ENCODE measurements around the gene OPRD1.
"Not testable (repeated sequence)": the region's sequence is repeated elsewhere in the genome, so short reads cannot be mapped to it uniquely, and the experiment has no call there.

Gene OPRD1

DNA sequence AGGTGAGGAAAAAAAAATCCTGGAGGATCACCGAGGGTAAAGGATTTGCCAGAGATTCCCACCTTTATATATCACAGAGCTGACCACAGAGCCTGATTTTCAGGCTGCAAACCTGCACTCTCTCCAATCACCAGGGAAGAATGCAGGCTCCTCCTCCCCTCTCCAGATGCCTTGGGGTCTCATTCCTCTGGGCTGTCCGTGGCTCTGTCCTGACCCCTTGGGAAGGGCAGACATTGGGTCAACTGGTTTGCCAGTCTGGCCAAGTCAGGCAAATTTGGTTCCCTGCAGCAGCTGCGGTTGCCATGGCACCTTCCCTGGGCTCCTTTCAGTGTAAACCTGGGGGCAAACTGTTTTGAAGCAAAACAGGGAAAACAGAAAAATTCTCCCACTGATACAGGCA, 11.6 kb upstream of the OPRD1 start:
- in situ Hi-C loops (cut with HindIII; ENCODE audit: low sequenced_read_pairs) = no loop called here

GRCh38 chr1:28801461-28801860, 10.5 kb upstream of the OPRD1 start:
- in situ Hi-C loops (cut with HindIII; ENCODE audit: low sequenced_read_pairs) = no loop called here

GRCh38 chr1:28803051-28803450, 8.9 kb upstream of the OPRD1 start:
- in situ Hi-C loops (cut with HindIII; ENCODE audit: low sequenced_read_pairs) = no loop called here

DNA sequence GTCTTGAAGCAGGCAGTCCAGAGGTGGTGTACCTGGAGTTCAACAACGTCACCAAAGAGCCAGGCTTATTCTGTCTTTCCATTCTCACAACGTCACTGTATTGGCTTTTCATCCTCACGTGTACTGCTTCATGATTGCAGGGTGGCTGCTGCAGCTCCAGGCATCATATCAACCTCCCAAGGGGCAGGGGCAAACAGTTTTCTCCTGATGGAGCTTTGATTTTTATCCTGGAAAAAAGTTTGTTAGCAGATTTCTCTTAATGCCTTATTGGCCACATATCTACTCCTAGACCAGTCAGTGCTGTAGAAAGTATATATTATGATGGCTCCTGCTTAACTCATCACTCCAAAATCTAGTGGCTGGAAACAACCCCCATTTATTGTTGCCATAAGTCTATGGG, 8.3 kb upstream of the OPRD1 start:
- in situ Hi-C loops (cut with HindIII; ENCODE audit: low sequenced_read_pairs) = no loop called here

DNA sequence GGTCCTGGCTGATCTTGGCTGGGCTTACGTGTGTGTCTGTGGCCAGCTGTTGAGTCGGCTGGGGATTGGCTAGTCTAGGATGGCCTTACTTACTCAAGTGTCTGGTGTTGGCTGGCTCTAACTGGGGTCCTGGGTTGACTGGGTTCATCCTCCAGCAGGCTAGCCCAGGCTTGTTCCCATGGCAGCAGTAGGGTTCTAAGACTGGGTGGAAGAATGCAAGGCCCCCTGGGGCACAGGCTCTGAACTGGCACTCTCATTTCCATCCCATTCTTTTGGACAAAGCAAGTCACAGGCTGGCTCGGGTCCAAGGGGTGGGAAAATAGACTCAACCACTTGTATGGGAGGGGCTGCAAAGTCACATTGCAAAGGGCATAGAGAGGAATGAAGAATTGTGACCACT, 7.9 kb upstream of the OPRD1 start:
- in situ Hi-C loops (cut with HindIII; ENCODE audit: low sequenced_read_pairs) = no loop called here

- in situ Hi-C loops (cut with HindIII; ENCODE audit: low sequenced_read_pairs) = no loop called here
Observed at GRCh38 chr1:28807046-28807445, 4.9 kb upstream of the OPRD1 start.

GRCh38 chr1:28807986-28808385, 4.0 kb upstream of the OPRD1 start:
- in situ Hi-C loops (cut with HindIII; ENCODE audit: low sequenced_read_pairs) = no loop called here

DNA sequence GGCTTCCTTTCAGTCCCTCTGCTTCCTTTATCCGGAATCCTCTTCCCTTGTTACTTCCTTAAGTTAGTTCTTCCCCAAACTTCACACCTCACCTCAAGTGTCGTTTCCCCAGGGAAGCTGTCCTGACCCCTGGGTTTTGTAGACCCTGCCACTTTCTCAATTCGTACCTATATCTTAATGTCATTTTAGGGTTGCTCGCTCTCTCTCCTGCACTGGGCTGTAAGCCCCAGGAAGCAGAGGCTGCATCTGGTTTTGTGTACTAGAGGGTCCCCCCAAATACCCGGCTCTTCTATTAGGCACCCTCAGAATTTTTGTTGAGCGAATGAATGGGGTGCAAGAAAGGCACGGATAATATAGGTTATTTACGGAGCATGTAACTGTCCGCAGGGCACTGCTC, 603 bp upstream of the OPRD1 start:
- in situ Hi-C loops (cut with HindIII; ENCODE audit: low sequenced_read_pairs) = no loop called here

DNA sequence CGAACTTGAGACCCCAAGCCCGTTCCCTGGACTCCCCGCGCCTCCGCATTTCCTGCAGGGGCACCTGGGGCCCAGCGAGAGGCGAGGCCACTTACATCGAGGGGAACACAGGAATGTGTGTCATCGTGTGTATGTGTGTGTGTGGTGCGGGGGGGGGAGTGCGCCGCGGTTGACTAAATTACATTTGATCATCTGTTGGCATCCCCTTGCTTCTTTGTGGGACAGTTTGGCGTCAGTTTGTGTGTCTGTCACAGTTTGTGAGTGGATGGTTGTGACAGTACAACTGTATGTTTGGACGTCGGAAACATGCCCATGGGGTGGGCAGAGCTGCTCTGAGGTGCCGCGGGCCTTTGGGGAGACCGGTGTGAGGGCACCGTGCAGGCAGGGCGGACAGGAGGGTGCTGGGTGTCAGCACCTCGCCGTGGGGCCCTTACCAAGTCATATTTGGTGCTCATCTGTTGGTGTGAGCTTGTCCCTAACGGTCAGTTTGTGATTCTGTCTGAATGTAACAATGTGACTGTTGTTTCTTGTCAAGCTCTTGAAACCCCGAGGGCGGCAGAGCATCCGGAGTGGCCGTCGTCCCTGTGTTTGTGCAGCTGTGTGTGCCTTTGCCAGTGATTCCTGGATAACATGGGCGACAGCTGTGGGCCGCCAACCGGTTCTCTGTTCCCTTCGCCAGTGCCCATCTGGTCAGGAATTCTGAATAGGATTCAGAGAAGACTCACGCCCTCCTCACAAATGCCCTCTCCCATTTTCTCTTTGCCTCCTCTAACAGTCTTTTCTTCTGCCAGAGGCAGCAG, 899 bp downstream of the OPRD1 start:
- in situ Hi-C loops (cut with HindIII; ENCODE audit: low sequenced_read_pairs) = no loop called here

GRCh38 chr1:28813931-28814465, 2.0 kb downstream of the OPRD1 start:
- in situ Hi-C loops (cut with HindIII; ENCODE audit: low sequenced_read_pairs) = no loop called here

- in situ Hi-C loops (cut with HindIII; ENCODE audit: low sequenced_read_pairs) = no loop called here
Observed at GRCh38 chr1:28815533-28816185, 3.7 kb downstream of the OPRD1 start.

GRCh38 chr1:28817133-28817532, 5.2 kb downstream of the OPRD1 start:
- in situ Hi-C loops (cut with HindIII; ENCODE audit: low sequenced_read_pairs) = no loop called here

DNA sequence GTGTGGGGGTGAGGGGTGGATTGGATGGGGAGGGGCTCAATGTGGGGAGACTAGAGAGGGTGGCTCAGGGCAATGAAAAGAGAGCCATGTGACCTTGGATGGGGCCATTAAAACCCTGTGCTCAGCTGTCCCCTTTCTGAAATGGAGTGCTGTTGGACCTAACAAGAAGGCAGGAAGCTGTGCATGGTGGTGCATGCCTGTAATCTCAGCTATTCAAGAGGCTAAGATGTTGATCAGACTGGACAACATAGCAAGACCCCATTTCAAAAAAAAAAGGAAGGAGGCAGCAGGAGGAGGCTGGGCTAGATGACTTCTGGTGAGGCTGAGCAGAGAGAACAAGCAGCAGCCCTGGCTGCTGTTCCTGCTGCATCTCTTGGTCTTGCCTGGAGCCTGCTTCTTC, 7.0 kb downstream of the OPRD1 start:
- in situ Hi-C loops (cut with HindIII; ENCODE audit: low sequenced_read_pairs) = no loop called here

DNA sequence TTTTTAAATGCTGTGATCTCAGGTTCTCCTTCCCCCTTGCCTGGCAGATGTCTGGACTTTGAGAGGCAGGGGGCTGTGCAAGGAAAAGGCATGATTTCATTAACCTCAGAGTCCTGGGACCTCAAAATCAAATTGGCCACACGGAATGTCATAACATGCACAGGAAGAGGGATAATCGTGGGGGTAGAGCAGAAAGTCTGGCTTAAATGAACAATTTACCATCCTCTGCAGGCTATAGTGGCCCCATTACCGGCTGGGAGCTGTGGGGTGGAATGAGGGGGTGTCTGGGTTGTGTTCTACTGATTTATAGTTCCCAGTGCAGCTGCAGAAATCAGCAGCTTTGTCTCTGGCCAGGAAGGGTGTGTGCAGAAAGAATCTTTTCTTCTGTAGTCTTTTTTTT, 10.8 kb downstream of the OPRD1 start:
- in situ Hi-C loops (cut with HindIII; ENCODE audit: low sequenced_read_pairs) = no loop called here

DNA sequence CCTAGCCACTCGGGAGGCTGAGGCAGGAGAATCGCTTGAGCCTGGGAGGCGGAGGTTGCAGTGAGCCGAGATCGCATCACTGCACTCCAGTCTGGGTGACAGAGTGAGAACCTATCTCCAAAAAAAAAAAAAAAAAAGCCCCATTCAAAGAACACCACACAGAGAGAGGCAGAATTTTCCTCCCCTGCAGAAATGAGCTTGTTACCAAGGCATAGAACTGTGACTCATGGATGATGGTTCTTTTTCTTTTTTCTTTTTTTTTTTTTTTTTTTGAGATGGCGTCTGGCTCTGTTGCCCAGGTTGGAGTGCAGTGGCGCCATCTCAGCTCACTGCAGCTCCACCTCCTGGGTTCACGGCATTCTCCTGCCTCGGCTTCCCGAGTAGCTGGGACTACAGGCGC, 12.1 kb downstream of the OPRD1 start:
- in situ Hi-C loops (cut with HindIII; ENCODE audit: low sequenced_read_pairs) = not testable (repeated sequence)

DNA sequence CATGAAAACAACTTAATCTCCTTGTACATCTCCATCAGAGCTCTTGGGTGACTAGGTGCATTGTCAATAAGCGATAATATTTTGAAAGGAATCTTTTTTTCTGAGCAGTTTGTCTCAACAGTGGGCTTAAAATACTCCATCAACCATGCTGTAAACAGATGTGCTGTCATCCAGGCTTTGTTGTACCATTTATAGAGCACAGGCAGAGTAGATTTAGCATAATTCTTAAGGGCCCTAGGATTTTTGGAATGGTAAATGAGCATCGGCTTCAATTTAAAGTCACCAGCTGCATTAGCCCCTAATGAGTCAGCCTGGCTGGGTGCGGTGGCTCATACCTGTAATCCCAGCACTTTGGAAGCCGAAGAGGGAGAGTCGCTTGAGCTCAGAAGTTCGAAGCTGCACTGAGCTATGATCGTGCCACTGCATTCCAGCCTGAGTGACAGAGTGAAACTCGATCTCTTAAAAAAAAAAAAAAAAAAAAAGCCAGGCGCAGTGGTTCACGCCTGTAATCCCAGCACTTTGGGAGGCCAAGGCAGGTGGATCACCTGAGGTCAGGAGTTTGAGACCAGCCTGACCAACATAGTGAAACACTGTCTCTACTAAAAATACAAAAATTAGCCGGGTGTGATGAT, 16.4 kb downstream of the OPRD1 start:
- in situ Hi-C loops (cut with HindIII; ENCODE audit: low sequenced_read_pairs) = not testable (repeated sequence)

- in situ Hi-C loops (cut with HindIII; ENCODE audit: low sequenced_read_pairs) = no loop called here
Observed at GRCh38 chr1:28830814-28831213, 18.8 kb downstream of the OPRD1 start.

DNA sequence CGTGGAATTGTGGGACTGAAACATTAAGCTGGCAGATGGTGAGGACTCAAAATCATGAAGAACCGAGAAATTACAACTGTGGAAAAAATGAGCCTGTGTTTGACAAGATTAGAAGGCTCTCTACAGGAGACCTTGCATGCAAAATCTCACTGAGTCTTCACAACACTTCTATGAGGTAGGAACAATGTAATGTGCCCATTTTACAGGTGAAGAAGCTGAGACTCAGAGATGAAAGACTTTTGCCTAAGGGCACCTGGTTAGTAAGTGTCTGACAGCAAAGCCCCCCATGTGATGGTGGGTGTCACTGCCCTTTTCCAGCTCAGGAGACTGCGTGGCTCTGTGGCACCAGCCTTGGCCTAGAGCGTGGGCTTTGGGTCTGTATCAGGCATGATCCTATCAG, 21.0 kb downstream of the OPRD1 start:
- in situ Hi-C loops (cut with HindIII; ENCODE audit: low sequenced_read_pairs) = no loop called here

- in situ Hi-C loops (cut with HindIII; ENCODE audit: low sequenced_read_pairs) = no loop called here
Observed at GRCh38 chr1:28833381-28833780, 21.4 kb downstream of the OPRD1 start.

- in situ Hi-C loops (cut with HindIII; ENCODE audit: low sequenced_read_pairs) = no loop called here
Observed at GRCh38 chr1:28835237-28835650, 23.3 kb downstream of the OPRD1 start.

GRCh38 chr1:28836421-28836956, 24.5 kb downstream of the OPRD1 start:
- in situ Hi-C loops (cut with HindIII; ENCODE audit: low sequenced_read_pairs) = no loop called here
